HEK293 (cell line): ENCODE data around the gene RHOU.

ENCODE experiments used
- ELK4 ChIP-seq: IDR thresholded peaks from 2 replicates; pipeline ENCODE4 v1.6.1; 2011; ENCODE audit warnings: mild to moderate bottlenecking, low read depth, low read length, borderline replicate concordance
- HIC1 ChIP-seq: fragments of 450-650 bp; formaldehyde crosslinking; IDR thresholded peaks from 2 replicates; pipeline ENCODE4 v1.5.1; 2016; ENCODE audit warnings: missing biosample characterization, missing genetic modification characterization
- IKZF3 ChIP-seq: fragments of 450-650 bp; IDR thresholded peaks from 2 replicates; pipeline ENCODE4 v1.5.0; 2018; ENCODE audit warnings: missing biosample characterization, mild to moderate bottlenecking, missing genetic modification characterization, moderate library complexity
- KLF8 ChIP-seq: fragments of 450-650 bp; formaldehyde crosslinking; IDR thresholded peaks from 2 replicates; pipeline ENCODE4 v1.5.1; 2016; ENCODE audit warnings: missing biosample characterization, missing genetic modification characterization
- MYNN ChIP-seq: fragments of 450-650 bp; formaldehyde crosslinking; IDR thresholded peaks from 2 replicates; pipeline ENCODE4 v1.5.1; 2016; ENCODE audit warnings: missing biosample characterization, missing genetic modification characterization, borderline replicate concordance
- REST ChIP-seq: fragments of 450-650 bp; formaldehyde crosslinking; IDR thresholded peaks from 2 replicates; pipeline ENCODE4 v1.5.1; 2016; ENCODE audit warnings: missing biosample characterization, missing genetic modification characterization
- SCRT2 ChIP-seq: fragments of 450-650 bp; formaldehyde crosslinking; IDR thresholded peaks from 2 replicates; pipeline ENCODE4 v1.5.1; 2016; ENCODE audit warnings: missing biosample characterization, missing genetic modification characterization
- ZBTB20 ChIP-seq: fragments of 450-650 bp; formaldehyde crosslinking; IDR thresholded peaks from 2 replicates; pipeline ENCODE4 v1.5.1; 2016; ENCODE audit warnings: missing biosample characterization, missing genetic modification characterization
- ZBTB21 ChIP-seq: fragments of 450-650 bp; formaldehyde crosslinking; IDR thresholded peaks from 2 replicates; pipeline ENCODE4 v1.5.1; 2017; ENCODE audit warnings: missing biosample characterization, missing genetic modification characterization
- ZNF112 ChIP-seq: fragments of 450-650 bp; formaldehyde crosslinking; IDR thresholded peaks from 2 replicates; pipeline ENCODE4 v1.5.0; 2017; ENCODE audit warnings: missing biosample characterization, missing genetic modification characterization
- ZNF157 ChIP-seq: fragments of 450-650 bp; formaldehyde crosslinking; IDR thresholded peaks from 2 replicates; pipeline ENCODE4 v1.5.1; 2016; ENCODE audit warnings: missing biosample characterization, missing genetic modification characterization
- ZNF174 ChIP-seq: fragments of 450-650 bp; formaldehyde crosslinking; IDR thresholded peaks from 2 replicates; pipeline ENCODE4 v1.5.0; 2017; ENCODE audit warnings: missing biosample characterization, mild to moderate bottlenecking, missing genetic modification characterization
- ZNF175 ChIP-seq: fragments of 450-650 bp; formaldehyde crosslinking; IDR thresholded peaks from 2 replicates; pipeline ENCODE4 v1.5.1; 2016; ENCODE audit warnings: missing biosample characterization, missing genetic modification characterization
- ZNF223 ChIP-seq: fragments of 450-650 bp; formaldehyde crosslinking; IDR thresholded peaks from 2 replicates; pipeline ENCODE4 v1.5.1; 2016; ENCODE audit warnings: missing biosample characterization, missing genetic modification characterization
- ZNF23 ChIP-seq: fragments of 450-650 bp; formaldehyde crosslinking; IDR thresholded peaks from 2 replicates; pipeline ENCODE4 v1.5.1; 2016; ENCODE audit warnings: missing biosample characterization, missing genetic modification characterization, borderline replicate concordance
- ZNF335 ChIP-seq: fragments of 450-650 bp; formaldehyde crosslinking; conservative IDR thresholded peaks from 2 replicates; pipeline ENCODE4 v1.5.1; 2016; ENCODE audit warnings: missing biosample characterization, missing genetic modification characterization
- ZNF473 ChIP-seq: fragments of 450-650 bp; formaldehyde crosslinking; IDR thresholded peaks from 2 replicates; pipeline ENCODE4 v1.5.1; 2017; ENCODE audit warnings: missing biosample characterization, missing genetic modification characterization
- ZNF560 ChIP-seq: fragments of 450-650 bp; formaldehyde crosslinking; IDR thresholded peaks from 2 replicates; pipeline ENCODE4 v1.5.1; 2017; ENCODE audit warnings: missing biosample characterization, missing genetic modification characterization, borderline replicate concordance
- ZNF600 ChIP-seq: fragments of 450-650 bp; formaldehyde crosslinking; IDR thresholded peaks from 2 replicates; pipeline ENCODE4 v1.5.1; 2016; ENCODE audit warnings: missing biosample characterization, missing genetic modification characterization
- ZNF658 ChIP-seq: fragments of 450-650 bp; formaldehyde crosslinking; IDR thresholded peaks from 2 replicates; pipeline ENCODE4; 2016; ENCODE audit warnings: missing biosample characterization, missing genetic modification characterization
- ZNF791 ChIP-seq: fragments of 450-650 bp; formaldehyde crosslinking; IDR thresholded peaks from 2 replicates; pipeline ENCODE4 v1.5.1; 2016; ENCODE audit warnings: missing biosample characterization, missing genetic modification characterization
- ZNF843 ChIP-seq: fragments of 450-650 bp; formaldehyde crosslinking; IDR thresholded peaks from 2 replicates; pipeline ENCODE4 v1.5.1; 2016; ENCODE audit warnings: missing biosample characterization, missing genetic modification characterization
- TF ChIP-seq, protein P1 (sequence below): fragments of 450-650 bp; IDR thresholded peaks from 2 replicates; pipeline ENCODE4 v1.5.1; 2018; ENCODE audit warnings: missing biosample characterization, mild to moderate bottlenecking, missing genetic modification characterization
- TF ChIP-seq, protein P2 (sequence below): fragments of 450-650 bp; formaldehyde crosslinking; IDR thresholded peaks from 2 replicates; pipeline ENCODE4 v1.5.1; 2016; ENCODE audit warnings: missing biosample characterization, missing genetic modification characterization
- TF ChIP-seq, protein P3 (sequence below): fragments of 450-650 bp; formaldehyde crosslinking; IDR thresholded peaks from 2 replicates; pipeline ENCODE4 v1.5.1; 2016; ENCODE audit warnings: missing biosample characterization, missing genetic modification characterization, borderline replicate concordance
- TF ChIP-seq, protein P4 (sequence below): fragments of 450-650 bp; formaldehyde crosslinking; IDR thresholded peaks from 2 replicates; pipeline ENCODE4; 2016; ENCODE audit warnings: missing biosample characterization, missing genetic modification characterization

Gene RHOU

DNA sequence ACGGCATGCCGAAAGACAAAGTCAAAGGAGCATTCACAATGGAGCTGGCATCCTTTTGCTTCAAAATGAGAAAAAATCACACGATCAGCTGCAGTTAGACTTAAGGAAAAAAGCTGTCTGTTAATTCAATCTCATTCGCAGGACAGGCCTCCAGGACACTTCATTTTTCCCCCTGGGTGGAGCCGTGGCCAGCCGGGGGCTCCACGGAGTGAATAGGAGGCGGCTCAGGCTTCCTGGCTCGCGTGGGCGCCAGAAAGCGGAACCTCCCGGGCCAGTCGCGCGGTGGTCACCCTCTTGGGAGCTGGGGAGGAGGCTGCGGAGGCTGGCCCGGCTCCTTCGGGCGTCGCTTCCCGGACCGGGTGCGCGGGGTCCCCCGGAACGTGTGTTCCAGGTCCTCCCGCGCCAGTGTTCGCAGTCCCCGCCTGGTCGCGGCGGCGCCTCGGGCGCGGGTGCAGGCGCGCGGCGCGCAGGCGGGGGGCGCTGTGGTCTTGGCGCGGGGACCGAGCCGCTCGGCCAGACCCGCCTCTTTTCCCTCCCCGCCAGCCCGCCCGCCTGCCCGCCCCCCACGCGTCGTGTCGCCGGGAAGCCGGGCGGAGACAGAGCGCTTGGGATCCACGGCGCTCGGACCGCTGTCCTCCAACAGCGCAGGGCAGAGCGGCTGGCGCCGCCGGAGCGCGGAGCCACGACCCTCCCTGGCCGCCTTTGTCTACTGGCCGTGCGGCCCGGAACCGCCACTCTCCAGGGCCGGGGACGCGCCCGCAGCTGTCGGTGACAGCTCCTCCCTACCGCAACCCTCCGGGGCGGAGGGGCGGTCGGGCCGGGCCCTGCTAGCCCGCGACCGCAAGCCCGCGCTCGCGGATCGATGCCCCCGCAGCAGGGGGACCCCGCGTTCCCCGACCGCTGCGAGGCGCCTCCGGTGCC is at the start of gene RHOU (continued):
- TF ChIP-seq HIC1 (tag by site-specific recombination) (no peak), IKZF3 (tag by site-specific recombination) (peak; percentile 60), SCRT2 (tag by site-specific recombination) (no peak), ZNF600 (tag by site-specific recombination) (peak; percentile 89), ZNF23 (tag by site-specific recombination) (no peak), KLF8 (tag by site-specific recombination) (peak; percentile 74; the same call in 1 of the 2 replicates), ZNF112 (tag by site-specific recombination) (no peak), ZNF473 (tag by site-specific recombination) (no peak), ZNF175 (tag by site-specific recombination) (no peak), ZBTB21 (tag by site-specific recombination) (no peak), MYNN (tag by site-specific recombination) (no peak), ZNF560 (tag by site-specific recombination) (no peak), ZNF335 (tag by site-specific recombination) (peak; percentile 85), ZNF223 (tag by site-specific recombination) (no peak), ZNF174 (tag by site-specific recombination) (no peak), ZNF157 (tag by site-specific recombination) (no peak), ZNF791 (no peak), ZNF843 (tag by site-specific recombination) (no peak), ZBTB20 (peak; percentile 100), ZNF658 (tag by site-specific recombination) (no peak), REST (tag by site-specific recombination) (peak; percentile 46), ELK4 (no peak)
- TF ChIP-seq, protein P1, sequence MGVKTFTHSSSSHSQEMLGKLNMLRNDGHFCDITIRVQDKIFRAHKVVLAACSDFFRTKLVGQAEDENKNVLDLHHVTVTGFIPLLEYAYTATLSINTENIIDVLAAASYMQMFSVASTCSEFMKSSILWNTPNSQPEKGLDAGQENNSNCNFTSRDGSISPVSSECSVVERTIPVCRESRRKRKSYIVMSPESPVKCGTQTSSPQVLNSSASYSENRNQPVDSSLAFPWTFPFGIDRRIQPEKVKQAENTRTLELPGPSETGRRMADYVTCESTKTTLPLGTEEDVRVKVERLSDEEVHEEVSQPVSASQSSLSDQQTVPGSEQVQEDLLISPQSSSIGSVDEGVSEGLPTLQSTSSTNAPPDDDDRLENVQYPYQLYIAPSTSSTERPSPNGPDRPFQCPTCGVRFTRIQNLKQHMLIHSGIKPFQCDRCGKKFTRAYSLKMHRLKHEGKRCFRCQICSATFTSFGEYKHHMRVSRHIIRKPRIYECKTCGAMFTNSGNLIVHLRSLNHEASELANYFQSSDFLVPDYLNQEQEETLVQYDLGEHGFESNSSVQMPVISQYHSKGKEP: no peak
- TF ChIP-seq, protein P2, sequence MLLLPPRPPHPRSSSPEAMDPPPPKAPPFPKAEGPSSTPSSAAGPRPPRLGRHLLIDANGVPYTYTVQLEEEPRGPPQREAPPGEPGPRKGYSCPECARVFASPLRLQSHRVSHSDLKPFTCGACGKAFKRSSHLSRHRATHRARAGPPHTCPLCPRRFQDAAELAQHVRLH (tag by site-specific recombination): 0 out of 2 replicates have a peak, but pooled peaks have one; percentile 46
- TF ChIP-seq, protein P3, sequence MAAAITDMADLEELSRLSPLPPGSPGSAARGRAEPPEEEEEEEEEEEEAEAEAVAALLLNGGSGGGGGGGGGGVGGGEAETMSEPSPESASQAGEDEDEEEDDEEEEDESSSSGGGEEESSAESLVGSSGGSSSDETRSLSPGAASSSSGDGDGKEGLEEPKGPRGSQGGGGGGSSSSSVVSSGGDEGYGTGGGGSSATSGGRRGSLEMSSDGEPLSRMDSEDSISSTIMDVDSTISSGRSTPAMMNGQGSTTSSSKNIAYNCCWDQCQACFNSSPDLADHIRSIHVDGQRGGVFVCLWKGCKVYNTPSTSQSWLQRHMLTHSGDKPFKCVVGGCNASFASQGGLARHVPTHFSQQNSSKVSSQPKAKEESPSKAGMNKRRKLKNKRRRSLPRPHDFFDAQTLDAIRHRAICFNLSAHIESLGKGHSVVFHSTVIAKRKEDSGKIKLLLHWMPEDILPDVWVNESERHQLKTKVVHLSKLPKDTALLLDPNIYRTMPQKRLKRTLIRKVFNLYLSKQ: no peak
- TF ChIP-seq, protein P4, sequence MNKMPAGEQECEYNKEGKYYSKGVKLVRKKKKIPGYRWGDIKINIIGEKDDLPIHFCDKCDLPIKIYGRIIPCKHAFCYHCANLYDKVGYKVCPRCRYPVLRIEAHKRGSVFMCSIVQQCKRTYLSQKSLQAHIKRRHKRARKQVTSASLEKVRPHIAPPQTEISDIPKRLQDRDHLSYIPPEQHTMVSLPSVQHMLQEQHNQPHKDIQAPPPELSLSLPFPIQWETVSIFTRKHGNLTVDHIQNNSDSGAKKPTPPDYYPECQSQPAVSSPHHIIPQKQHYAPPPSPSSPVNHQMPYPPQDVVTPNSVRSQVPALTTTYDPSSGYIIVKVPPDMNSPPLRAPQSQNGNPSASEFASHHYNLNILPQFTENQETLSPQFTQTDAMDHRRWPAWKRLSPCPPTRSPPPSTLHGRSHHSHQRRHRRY (tag by site-specific recombination): no peak
